SH-SY5Y (cell line): ENCODE measurements around the gene ARFGAP1.

Experiments used
- GATA2 ChIP-seq: IDR thresholded peaks from 2 replicates; pipeline ENCODE4 v1.6.1; 2011; ENCODE audit warnings: mild to moderate bottlenecking, low read depth, low read length
- GATA3 ChIP-seq: IDR thresholded peaks from 2 replicates; pipeline ENCODE4 v1.6.1; 2011; ENCODE audit warnings: low read depth, mild to moderate bottlenecking, low read length, moderate library complexity

Gene ARFGAP1

DNA sequence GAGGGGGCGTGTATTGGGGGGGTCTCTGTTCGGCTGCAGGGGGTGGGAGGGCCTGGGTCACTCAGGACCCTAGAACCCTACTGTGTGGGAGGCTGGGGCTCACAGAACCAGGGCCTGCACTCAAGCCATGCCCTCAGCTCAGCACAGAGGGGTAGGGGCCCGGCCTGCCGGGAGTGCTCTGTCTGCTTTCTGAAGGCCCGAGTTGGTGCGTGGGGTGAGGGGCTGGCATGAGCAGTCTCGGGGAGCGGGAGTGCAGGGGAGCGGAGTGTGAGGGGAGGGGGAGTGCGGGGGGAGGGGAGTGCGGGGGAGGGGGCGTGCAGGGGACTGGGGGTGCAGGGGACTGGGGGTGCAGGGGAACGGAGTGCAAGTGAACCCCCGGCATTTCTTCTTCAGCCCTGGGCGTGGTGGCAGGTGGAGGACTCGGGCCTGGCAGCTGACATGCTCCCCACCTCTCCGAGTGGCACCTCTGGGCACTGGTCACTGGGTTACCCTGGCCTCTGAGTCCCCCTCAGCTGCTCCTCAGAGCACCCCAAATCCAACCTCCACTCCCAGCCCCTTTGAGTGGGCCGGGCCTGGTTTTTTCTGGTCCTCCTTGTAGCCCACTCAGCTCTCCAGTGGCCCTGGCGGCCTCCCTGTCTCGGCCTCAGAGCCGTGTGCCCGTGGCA is 21.4 kb downstream of the ARFGAP1 start:
- TF ChIP-seq GATA3 (no peak), GATA2 (no peak)

DNA sequence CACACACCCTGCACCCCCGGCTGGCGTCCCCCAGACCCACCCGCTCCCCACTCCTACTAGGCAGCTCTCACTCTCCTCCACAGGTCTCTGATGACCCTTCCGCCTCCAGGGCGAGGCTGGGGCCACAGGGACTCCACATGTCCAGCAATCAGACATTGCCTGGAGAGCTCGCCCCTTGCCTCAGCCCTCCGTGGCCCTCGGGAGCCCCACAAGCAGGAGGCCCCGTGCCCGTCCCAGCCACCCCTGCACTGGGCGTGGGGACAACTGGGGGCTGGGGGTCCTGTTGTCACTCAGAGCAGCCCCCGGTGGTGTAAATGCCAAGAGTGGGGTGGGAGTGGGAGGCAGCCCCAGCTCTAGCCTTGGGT is 21.9 kb downstream of the ARFGAP1 start:
- TF ChIP-seq GATA2 = no peak
- TF ChIP-seq GATA3 = no peak

DNA sequence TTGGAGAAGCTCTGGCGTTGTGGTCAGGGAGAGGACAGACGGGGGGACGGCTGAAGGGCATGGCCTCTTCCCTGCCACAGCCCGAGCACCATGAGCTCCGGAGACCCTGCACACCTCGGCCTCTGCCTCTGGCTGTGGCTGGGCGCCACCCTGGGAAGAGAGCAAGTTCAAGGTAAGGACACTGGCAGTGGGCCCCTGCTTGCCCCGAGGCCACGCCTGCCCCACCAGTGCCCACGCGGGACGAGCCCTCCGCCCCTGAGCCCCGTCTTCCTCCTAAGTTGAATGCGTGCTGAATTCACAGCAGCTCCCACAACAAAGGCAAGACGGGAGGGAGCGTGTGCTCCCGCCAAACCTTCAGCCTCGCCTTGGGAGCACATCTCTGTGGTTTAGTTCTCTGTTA is 22.4 kb downstream of the ARFGAP1 start:
- TF ChIP-seq GATA3 (no peak), GATA2 (no peak)

DNA sequence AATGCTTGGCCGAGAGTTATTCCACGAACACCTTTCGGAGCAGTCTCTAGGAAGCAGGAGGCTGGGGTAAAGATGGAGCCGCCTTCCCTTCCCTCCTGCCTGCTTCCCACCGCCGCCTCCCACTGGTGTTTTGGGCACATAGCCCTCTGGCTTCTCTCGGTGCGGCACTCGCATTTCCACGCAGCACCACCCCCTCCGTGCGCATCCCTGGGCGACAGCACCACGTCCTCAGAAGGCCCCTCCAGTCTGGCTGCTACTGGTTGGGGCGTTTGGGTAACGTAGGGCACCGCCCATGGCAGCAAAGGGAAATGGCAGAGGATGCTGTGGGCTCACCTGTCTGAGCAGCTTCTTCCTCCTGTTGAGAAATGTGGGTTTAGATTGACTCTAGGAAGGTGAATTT is 22.8 kb downstream of the ARFGAP1 start:
- no peak for TF ChIP-seq GATA2
- no peak for TF ChIP-seq GATA3

DNA sequence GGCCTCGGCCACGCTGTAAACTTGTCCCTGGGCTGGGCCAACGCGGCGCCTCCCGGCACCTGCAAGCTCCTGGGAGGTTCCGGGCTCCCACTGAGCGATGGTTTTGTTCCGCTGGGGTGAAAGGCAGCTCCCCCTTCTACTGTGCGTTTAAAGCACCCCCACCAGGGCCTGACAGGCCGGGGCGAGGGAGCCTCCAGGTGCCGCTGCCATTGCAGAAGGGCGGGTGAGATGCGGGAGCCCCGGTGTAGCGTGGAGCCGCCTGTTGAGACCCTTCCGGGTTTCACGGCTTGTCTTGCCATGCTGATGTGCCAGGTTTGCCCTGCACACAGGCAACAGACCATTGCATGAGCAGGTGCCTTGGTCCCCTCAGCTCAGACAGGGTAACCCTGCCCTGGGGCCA is 23.2 kb downstream of the ARFGAP1 start:
- no peak for TF ChIP-seq GATA2
- no peak for TF ChIP-seq GATA3

DNA sequence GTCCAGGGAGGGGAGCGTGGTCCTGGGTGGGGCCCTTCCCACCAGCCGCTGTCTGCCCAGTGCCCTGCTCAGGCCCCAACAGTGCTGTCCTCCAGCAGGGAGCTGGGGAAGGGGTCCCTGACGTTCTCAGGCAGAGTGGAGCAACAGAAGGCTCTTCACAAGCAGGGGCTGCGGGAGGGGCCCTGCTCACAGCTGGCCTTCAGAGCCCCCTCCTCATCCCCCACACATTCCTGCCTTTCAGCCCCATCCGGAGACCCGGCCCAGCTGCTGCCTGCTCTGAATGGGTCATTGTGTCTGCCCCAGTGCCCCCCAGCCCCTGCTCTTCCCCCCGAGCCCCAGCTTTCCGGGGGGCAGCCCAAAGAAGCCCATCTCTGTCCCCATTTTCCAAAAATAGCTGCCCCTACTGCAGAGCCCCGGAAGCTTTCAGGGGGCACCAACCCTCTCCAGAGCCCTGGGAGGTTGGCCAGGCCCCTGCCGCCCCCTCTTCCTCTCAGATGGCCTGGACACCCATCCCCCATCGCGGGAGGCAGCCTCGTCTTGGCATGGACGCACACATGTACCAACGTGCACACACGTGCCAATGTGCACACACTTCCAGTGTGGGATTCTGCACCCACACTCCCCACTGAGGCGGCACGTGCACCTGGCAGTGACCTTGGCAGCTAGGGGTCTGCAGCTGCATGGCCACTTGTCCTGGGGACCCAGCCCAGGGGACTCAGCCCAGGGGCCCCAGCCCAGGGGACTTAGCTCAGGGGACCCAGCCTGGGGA is 24.1 kb downstream of the ARFGAP1 start:
- TF ChIP-seq GATA3 (no peak), GATA2 (no peak)

DNA sequence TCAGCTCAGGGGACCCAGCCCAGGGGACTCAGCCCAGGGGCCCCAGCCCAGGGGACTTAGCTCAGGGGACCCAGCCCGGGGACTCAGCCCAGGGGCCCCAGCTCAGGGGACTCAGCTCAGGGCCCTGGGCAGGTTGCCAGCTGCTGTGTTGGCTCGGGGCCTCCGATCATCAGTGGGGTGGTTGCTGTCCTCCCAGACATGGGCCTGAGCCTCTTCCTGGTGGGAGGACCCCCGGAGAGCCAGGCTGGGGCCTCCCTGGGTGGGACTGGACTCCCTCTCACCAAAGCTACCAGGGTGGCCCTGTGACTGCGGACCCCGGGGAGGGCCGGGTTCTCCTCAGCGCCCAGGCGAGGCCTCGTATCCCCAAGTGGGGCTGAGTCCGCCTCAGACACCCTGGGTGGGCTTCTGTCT is 24.8 kb downstream of the ARFGAP1 start:
- TF ChIP-seq GATA2 (no peak), GATA3 (no peak)

DNA sequence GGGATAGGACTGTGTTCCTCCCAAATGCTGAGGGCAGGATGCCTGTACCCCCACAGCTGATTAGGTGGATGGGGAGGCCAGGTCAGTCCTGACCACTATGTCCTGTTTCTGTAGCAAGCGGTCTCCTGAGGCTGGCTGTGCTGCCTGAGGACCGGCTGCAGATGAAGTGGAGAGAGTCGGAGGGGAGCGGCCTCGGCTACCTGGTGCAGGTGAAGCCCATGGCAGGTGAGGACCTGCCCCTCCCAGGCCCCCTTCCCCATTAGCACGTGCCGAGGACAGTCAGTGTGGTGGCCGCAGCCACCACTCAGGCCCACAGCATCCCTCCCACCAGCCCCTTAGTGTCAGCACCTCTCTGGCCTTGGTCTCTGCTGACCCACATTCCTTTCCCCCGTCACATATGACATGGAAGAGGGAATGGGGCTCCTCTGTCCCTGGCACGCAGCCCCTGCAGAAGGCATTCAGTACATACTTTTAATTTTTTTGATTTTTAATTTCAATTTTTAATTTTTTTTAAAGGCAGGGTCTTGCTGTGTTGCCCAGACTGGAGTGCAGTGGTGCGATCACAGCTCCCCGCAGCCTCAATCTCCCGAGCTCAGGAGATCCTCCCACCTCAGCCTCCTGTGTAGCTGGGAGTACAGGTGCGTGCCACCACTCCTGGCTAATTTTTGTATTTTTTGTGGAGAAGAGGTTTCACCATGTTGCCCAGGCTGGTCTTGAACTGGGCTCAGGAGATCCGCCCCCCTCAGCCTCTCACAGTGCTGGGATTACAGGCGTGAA is 25.4 kb downstream of the ARFGAP1 start:
- no peak for TF ChIP-seq GATA2
- no peak for TF ChIP-seq GATA3

DNA sequence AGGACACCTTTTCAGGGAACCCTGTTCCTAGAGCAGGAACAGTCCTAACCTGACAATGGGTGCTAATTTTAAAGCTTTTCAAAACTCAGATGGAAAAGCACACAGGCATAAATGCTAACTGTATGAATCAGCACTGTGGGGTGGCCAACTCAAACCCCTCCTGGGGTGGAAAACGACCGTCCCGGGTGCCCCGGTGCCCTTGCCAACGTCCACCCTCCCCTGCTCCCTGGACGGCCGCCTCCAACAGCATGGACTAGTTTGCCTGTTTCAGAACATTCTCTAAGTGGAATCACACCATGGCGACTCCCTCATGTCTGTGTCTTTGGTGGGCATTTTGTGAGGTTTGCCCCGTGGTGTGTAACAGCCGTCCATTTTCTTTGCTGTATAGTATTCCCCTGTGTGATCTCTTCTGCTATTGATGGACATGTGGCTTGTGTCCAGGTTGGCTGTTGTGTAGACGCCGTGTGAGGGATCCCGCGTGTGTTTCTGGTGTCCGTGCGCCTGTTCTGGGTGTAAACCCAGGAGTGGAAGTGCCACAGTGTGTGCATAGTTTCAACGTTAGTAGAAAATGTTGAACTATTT is 26.2 kb downstream of the ARFGAP1 start:
- TF ChIP-seq GATA2 = no peak
- no peak for TF ChIP-seq GATA3

DNA sequence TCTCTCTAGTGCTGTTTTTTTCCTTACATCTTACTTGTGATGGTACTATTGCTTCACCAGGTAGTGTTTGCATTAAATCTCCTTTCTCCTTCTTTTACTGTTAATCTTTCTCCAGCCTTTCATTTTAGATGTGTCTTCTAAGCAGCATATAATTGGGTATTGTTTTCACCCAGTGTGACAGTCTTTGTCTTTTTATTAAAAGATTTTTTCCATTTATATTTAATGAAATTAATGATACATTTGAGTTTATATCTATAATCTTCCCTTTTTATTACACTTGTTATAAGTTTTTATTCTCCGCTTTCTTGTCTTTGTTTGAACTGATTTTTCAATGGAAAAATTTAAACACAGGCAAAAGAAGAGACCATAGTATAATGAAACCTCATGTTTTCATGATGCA is 29.1 kb downstream of the ARFGAP1 start:
- TF ChIP-seq GATA3 (no peak), GATA2 (no peak)

DNA sequence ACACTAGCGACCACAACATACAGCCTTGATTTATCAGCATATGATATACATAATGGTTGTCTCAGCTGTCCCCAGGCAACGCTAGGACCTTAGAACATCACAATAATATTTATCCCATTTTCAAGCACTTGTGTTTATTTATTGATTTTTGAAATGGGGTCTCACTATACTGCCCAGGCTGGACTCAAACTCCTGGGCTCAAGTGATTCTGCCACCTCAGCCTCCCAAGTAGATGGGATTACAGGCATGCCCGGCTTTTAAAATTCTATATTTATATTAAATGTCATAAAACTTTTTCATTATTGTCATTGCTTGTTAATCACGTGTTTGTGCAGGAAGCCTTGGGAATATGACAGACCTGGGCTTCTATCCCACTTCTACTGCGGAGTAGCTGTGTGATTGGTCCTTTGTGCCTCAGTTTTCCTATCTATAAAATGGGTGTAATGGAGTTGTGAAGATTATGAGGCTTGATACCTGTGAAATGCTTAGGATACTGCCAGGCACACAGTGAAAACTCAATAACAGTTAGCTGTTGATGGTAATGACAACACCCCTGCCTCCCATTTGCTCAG is 30.6 kb downstream of the ARFGAP1 start:
- TF ChIP-seq GATA3 = no peak

DNA sequence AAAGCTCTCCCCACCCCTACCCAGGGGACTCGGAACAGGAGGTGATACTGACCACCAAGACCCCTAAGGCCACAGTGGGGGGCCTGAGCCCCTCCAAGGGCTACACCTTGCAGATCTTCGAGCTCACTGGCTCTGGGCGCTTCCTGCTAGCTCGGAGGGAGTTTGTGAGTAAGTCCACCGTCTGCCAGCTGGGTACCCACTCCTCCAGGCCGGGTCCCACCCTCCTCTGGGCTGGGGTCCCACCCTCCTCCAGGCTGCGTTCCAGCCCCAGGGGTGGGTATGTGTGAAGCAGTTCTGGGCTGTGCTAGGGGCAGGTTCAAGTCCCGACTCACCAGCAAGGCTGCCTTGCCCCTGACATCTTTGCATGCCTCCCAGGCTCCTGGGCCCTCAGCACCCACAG is 32.8 kb downstream of the ARFGAP1 start:
- TF ChIP-seq GATA2 (no peak), GATA3 (no peak)

DNA sequence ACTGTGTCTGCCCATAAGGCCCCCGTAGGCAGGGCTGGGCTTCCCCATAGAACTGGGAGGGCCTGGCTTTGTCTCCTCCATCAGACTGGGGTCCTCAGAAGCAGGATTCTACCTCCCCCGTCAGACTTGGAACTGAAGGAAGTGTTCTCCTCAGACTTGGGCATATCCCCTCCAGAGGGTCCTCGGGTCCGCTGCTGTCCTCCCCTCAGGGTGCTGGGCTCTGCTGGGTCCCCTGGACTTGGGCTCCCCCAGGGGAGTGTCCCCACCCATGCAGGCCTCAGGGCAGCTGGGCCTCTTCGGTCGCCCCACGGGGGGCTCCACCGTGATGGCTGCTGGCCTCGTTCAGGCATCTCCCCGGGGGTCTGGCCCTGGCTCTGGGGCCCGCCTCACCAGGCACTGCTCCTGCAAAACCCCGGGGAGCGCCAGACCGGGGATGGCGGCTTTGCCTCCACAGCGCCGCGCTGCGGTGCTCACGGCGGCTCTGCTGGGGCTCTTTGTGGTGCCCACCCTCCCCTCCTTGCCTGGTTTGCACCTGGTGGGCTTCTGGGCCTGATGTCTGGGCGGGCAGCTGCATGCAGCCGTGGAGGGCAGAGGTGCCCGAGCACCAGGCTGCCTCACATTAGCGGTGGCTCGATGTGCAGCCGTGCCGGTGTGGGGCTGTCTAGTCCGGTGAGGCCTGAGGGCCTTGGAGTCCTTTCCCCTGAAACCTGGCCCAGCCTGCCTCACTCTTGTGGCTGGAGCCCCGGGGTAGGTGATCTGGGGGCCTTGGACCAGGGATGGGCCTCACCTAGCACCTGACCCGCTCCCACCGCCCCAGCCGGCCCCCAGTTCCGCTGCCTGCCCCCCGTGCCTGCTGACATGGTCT is 34.3 kb downstream of the ARFGAP1 start:
- TF ChIP-seq GATA2 (no peak), GATA3 (no peak)
